H1 (cell line): ENCODE data around the gene PARD6B. TPM values are rescaled to one million over a fixed set of nuclear protein-coding genes. Genes with fewer than 3 reads are reported as not detected.

ENCODE experiments used
- CTCF ChIA-PET: fragments of 300-600 bp; sonication (Branson Sonifier 250); formaldehyde crosslinking; loops from one replicate; lab custom pipeline; 2021; ENCODE audit not compliant: partially characterized antibody; lab: Charles Lee
- POLR2A ChIA-PET: fragments of 300-600 bp; sonication (Branson Sonifier 250); formaldehyde crosslinking; loops from one replicate; lab custom pipeline; 2021; ENCODE audit warnings: inconsistent platforms; ENCODE audit not compliant: partially characterized antibody; lab: Charles Lee
- DNase-seq, 2 experiments: peaks; one replicate each; pipeline versions ENCODE4 v3.0.0 to v3.0.0-alpha.2; 2010 to 2022; ENCODE audit warnings: low spot score in 2 of 2, low read depth in 1 of 2, mixed read lengths in 1 of 2
- FAIRE-seq: peaks from 2 replicates; lab custom pipeline; 2011; peaks lifted over from hg19 to GRCh38; lab: Jason Lieb, UNC
- H2AFZ ChIP-seq: 2 replicates; pipeline ENCODE4 v1.8.1; 2012; ENCODE audit warnings: low read length, inconsistent platforms
- H2AK5ac ChIP-seq: 2 replicates; pipeline ENCODE4 v1.6.1; 2013; ENCODE audit warnings: low read depth, low read length
- H2BK120ac ChIP-seq: replicated peaks from 2 replicates; pipeline ENCODE3; 2013; ENCODE audit warnings: low read depth, low read length, inconsistent platforms
- H2BK12ac ChIP-seq: 2 replicates; pipeline ENCODE4 v1.6.1; 2013; ENCODE audit warnings: low read depth, low read length
- H2BK15ac ChIP-seq: 2 replicates; pipeline ENCODE4 v1.6.1; 2013; ENCODE audit warnings: low read length
- H2BK20ac ChIP-seq: 2 replicates; pipeline ENCODE4 v1.6.1; 2013; ENCODE audit warnings: low read length
- H2BK5ac ChIP-seq: 2 replicates; pipeline ENCODE4 v1.6.1; 2013; ENCODE audit warnings: low read depth, low read length
- H3K14ac ChIP-seq: 2 replicates; pipeline ENCODE4 v1.6.1; 2013; ENCODE audit warnings: inconsistent platforms; ENCODE audit not compliant: insufficient read length
- H3K18ac ChIP-seq: 2 replicates; pipeline ENCODE4 v1.6.1; 2013; ENCODE audit warnings: low read length; ENCODE audit errors: extremely low read depth
- H3K23ac ChIP-seq: 2 replicates; pipeline ENCODE4 v1.6.1; 2013; ENCODE audit warnings: inconsistent platforms; ENCODE audit not compliant: insufficient read length
- H3K23me2 ChIP-seq: 2 replicates; pipeline ENCODE4 v1.6.1; 2013; ENCODE audit warnings: low read depth, low read length
- H3K27ac ChIP-seq: 2 replicates; pipeline ENCODE4 v1.6.1; 2011; ENCODE audit warnings: low read depth, low read length, inconsistent platforms
- H3K27me3 ChIP-seq, 4 experiments: replicated peaks in 1 of 4; 1 replicate in 1 of 4; 2 replicates in 3 of 4; pipeline versions ENCODE4 v1.6.1 to v1.8.1; 2011 to 2013; ENCODE audit warnings: low read length in 3 of 4, mild to moderate bottlenecking in 3 of 4, inconsistent platforms in 2 of 4, mixed read lengths in 2 of 4, moderate library complexity in 1 of 4; ENCODE audit not compliant: control insufficient read depth in 3 of 4, insufficient read depth in 3 of 4; ENCODE audit errors: extremely low read depth in 1 of 4
- H3K36me3 ChIP-seq, 4 experiments: 2 replicates each; pipeline versions ENCODE4 v1.6.1 to v1.8.1; 2011 to 2013; ENCODE audit warnings: mild to moderate bottlenecking in 4 of 4, low read length in 3 of 4, moderate library complexity in 2 of 4, control low read depth in 1 of 4, inconsistent platforms in 1 of 4; ENCODE audit not compliant: insufficient read depth in 4 of 4, control insufficient read depth in 2 of 4
- H3K4ac ChIP-seq: replicated peaks from 2 replicates; pipeline ENCODE3; 2013; ENCODE audit warnings: low read length, low read depth, mixed read lengths, inconsistent platforms; ENCODE audit not compliant: insufficient read length
- H3K4me1 ChIP-seq, 4 experiments: replicated peaks in 1 of 4; 1 replicate in 1 of 4; 2 replicates in 3 of 4; pipeline versions ENCODE4 v1.6.1 to v1.8.1; 2011 to 2013; ENCODE audit warnings: low read length in 3 of 4, inconsistent platforms in 2 of 4, mixed read lengths in 1 of 4; ENCODE audit not compliant: insufficient read depth in 4 of 4, control insufficient read depth in 3 of 4
- H3K4me2 ChIP-seq, 2 experiments: 2 replicates each; pipeline versions ENCODE4 v1.6.1 to v1.8.1; 2011 to 2013; ENCODE audit warnings: low read depth in 2 of 2, low read length in 2 of 2, control low read depth in 1 of 2, inconsistent platforms in 1 of 2, mild to moderate bottlenecking in 1 of 2; ENCODE audit not compliant: insufficient read depth in 1 of 2
- H3K4me3 ChIP-seq, 4 experiments: fragments of 200-600, 300-600 bp in 1 of 4; sonication (generic), shearing (Covaris generic), sonication (Bioruptor Twin) in 1 of 4; 2 replicates each; pipeline versions ENCODE4 v1.5.1 to v1.8.1; 2011 to 2016; ENCODE audit warnings: low read length in 4 of 4, low read depth in 3 of 4, control low read depth in 2 of 4, inconsistent platforms in 2 of 4, mild to moderate bottlenecking in 2 of 4, mixed read lengths in 1 of 4, moderate library complexity in 1 of 4; ENCODE audit not compliant: insufficient read depth in 2 of 4; ENCODE audit errors: extremely low read depth in 1 of 4
- H3K56ac ChIP-seq: replicated peaks from 2 replicates; pipeline ENCODE3; 2013; ENCODE audit warnings: low read depth, mild to moderate bottlenecking, mixed read lengths, low read length, inconsistent platforms; ENCODE audit not compliant: insufficient read length
- H3K79me1 ChIP-seq: 2 replicates; pipeline ENCODE4 v1.6.1; 2013; ENCODE audit warnings: low read depth, low read length, control low read depth
- H3K79me2 ChIP-seq, 2 experiments: 2 replicates each; pipeline versions ENCODE4 v1.6.1 to v1.8.1; 2012 to 2013; ENCODE audit warnings: low read length in 2 of 2, mild to moderate bottlenecking in 2 of 2, inconsistent platforms in 1 of 2; ENCODE audit not compliant: insufficient read depth in 2 of 2, control insufficient read depth in 1 of 2
- H3K9ac ChIP-seq, 4 experiments: replicated peaks in 1 of 4; 1 replicate in 1 of 4; 2 replicates in 3 of 4; pipeline versions ENCODE4 v1.6.1 to v1.8.1; 2011 to 2013; ENCODE audit warnings: low read depth in 3 of 4, low read length in 3 of 4, control low read depth in 2 of 4, mild to moderate bottlenecking in 2 of 4, moderate library complexity in 2 of 4, inconsistent platforms in 1 of 4; ENCODE audit errors: extremely low read depth in 1 of 4
- H3K9me3 ChIP-seq, 2 experiments: 2 replicates each; pipeline versions ENCODE4 v1.6.1 to v1.8.1; 2012 to 2013; ENCODE audit warnings: mild to moderate bottlenecking in 2 of 2, moderate library complexity in 2 of 2, control low read depth in 1 of 2, inconsistent platforms in 1 of 2, low read depth in 1 of 2, low read length in 1 of 2, mixed read lengths in 1 of 2; ENCODE audit not compliant: insufficient read depth in 2 of 2
- H4K20me1 ChIP-seq, 2 experiments: replicated peaks in 1 of 2; 2 replicates each; pipeline versions ENCODE3 to v1.8.1; 2011 to 2013; ENCODE audit warnings: inconsistent platforms in 2 of 2, low read length in 2 of 2, mild to moderate bottlenecking in 1 of 2; ENCODE audit not compliant: insufficient read depth in 2 of 2, control insufficient read depth in 1 of 2
- H4K5ac ChIP-seq: 2 replicates; pipeline ENCODE4 v1.6.1; 2013; ENCODE audit warnings: low read length, low read depth, mixed read lengths, inconsistent platforms; ENCODE audit not compliant: insufficient read length
- H4K8ac ChIP-seq: 2 replicates; pipeline ENCODE4 v1.8.0; 2013; ENCODE audit warnings: mild to moderate bottlenecking, moderate library complexity, low read length, inconsistent platforms; ENCODE audit not compliant: insufficient read depth; ENCODE audit errors: extremely low read depth
- H4K91ac ChIP-seq: replicated peaks from 2 replicates; pipeline ENCODE3; 2013; ENCODE audit warnings: low read length, mixed read lengths, inconsistent platforms; ENCODE audit not compliant: insufficient read length
- ASH2L ChIP-seq: fragments of 200-600, 300-600 bp; sonication (generic); IDR thresholded peaks from one replicate; pipeline ENCODE4 v1.7.1; 2017; ENCODE audit warnings: low read length
- CEBPB ChIP-seq: IDR thresholded peaks from 2 replicates; pipeline ENCODE4 v1.6.1; 2012; ENCODE audit warnings: low read depth, low read length
- CHD1 ChIP-seq: IDR thresholded peaks from 2 replicates; pipeline ENCODE4 v1.6.1; 2012; ENCODE audit warnings: low read depth, low read length, improper control_type of control experiment
- E2F6 ChIP-seq: IDR thresholded peaks from 2 replicates; pipeline ENCODE4 v1.6.1; 2012; ENCODE audit warnings: inconsistent platforms
- MAX ChIP-seq: IDR thresholded peaks from 2 replicates; pipeline ENCODE4 v1.6.1; 2012; ENCODE audit warnings: inconsistent platforms
- POLR2A ChIP-seq, 2 experiments: IDR thresholded peaks; 1 replicate in 1 of 2; 2 replicates in 1 of 2; pipeline ENCODE4 v1.6.1; 2011; ENCODE audit warnings: low read depth in 2 of 2, low read length in 2 of 2, mild to moderate bottlenecking in 2 of 2; ENCODE audit errors: control extremely low read depth in 1 of 2
- SP2 ChIP-seq: IDR thresholded peaks from 2 replicates; pipeline ENCODE4 v1.6.1; 2012; ENCODE audit warnings: mild to moderate bottlenecking, low read length, inconsistent platforms
- SP4 ChIP-seq: IDR thresholded peaks from 2 replicates; pipeline ENCODE4 v1.6.1; 2012; ENCODE audit warnings: low read length, inconsistent platforms
- SUZ12 ChIP-seq: fragments of 200-600 bp; sonication (generic); IDR thresholded peaks from 2 replicates; pipeline ENCODE4 v1.6.1; 2012; ENCODE audit warnings: mild to moderate bottlenecking, inconsistent platforms, low read length, moderate library complexity, mixed read lengths
- TAF1 ChIP-seq: IDR thresholded peaks from 2 replicates; pipeline ENCODE4 v1.6.1; 2011; ENCODE audit warnings: mild to moderate bottlenecking, low read depth, low read length
- WGBS, 2 experiments: shearing (Covaris generic) in 1 of 2; methylation state at CpG; one replicate each; pipeline versions ENCODE4 v1.1.6 to v1.1.7; 2013 to 2015; ENCODE audit warnings: low lambda C conversion rate in 2 of 2, mixed read lengths in 2 of 2, inconsistent platforms in 1 of 2, low coverage in 1 of 2, missing lambda C conversion rate in 1 of 2; ENCODE audit not compliant: insufficient replicate concordance in 2 of 2, insufficient coverage in 1 of 2, insufficient read length in 1 of 2; ENCODE audit errors: extremely low coverage in 1 of 2, missing lambda C conversion rate in 1 of 2; 5-methylcytosine and 5-hydroxymethylcytosine counted together
- polyA plus RNA-seq, 7 experiments: library from polyadenylated mRNA; depleted of rRNA in 3 of 7; stranded (reverse) in 5 of 7; unstranded in 2 of 7; fragments of >200 nt in 5 of 7; fragments of 200-250 nt in 2 of 7; gene quantifications; 1 replicate in 5 of 7; 2 replicates in 1 of 7; 4 replicates in 1 of 7; pipeline versions ENCODE4 v1.2.1 to v1.2.3, GENCODE V29; 2011 to 2013; ENCODE audit warnings: missing spikeins in 2 of 7, mixed read lengths in 2 of 7
- total RNA-seq: library from RNA; stranded (reverse); fragmentation: NEBNext Ultra II Directional; extraction: Animal tissue kit (Norgen Biotek cat#: 25700); gene quantifications from 2 replicates; pipeline ENCODE4 v1.2.1, GENCODE V29; 2021

PARD6B gene
- total and polyA plus RNA-seq, 2 of the 8 experiments (the other 6 are each of a cell fraction or from before 2014, with no cell fraction given): 5.2 to 34.1 TPM

GRCh38 chr20:50772420-50773185 is 41.2 kb downstream of the PARD6B start:
- Histone ChIP-seq H4K20me1 (no peaks in the 10 kb centered on the region), H3K4me2 (no peak overlapping the region), H3K4me3 (no peak overlapping the region), H3K4ac (no peak overlapping the region), H2BK5ac (no peak overlapping the region), H3K23ac (no peak overlapping the region), H4K5ac (no peak overlapping the region), H3K9ac (no peak overlapping the region), H3K36me3 (no peaks in the 10 kb centered on the region), H3K56ac (no peak overlapping the region), H3K27me3 (no peaks in the 10 kb centered on the region), H3K4me1 (peaks cover 0 to 4% (median 3%) of the 10 kb centered on the region in 4 experiments; a peak in 3 of 7 replicates), H3K18ac (no peak overlapping the region), H3K23me2 (no peaks in the 10 kb centered on the region), H4K8ac (no peak overlapping the region), H2BK20ac (no peak overlapping the region), H3K14ac (no peak overlapping the region), H2AK5ac (no peak overlapping the region), H3K79me1 (no peaks in the 10 kb centered on the region), H2BK12ac (no peak overlapping the region), H4K91ac (no peak overlapping the region), H2AFZ (no peak overlapping the region), H2BK120ac (no peak overlapping the region), H2BK15ac (no peak overlapping the region), H3K27ac (no peak overlapping the region), H3K9me3 (no peaks in the 10 kb centered on the region), H3K79me2 (no peaks in the 10 kb centered on the region)
- ChIA-PET POLR2A (interaction anchor here (1.2 kb wide), 1 partner anchor 17 kb away, joined by 3 read pairs; no protein-coding TSS in a partner anchor), CTCF (interaction anchor here (0.6 to 1.6 kb wide), 7 partner anchors 11 to 184 kb away, joined by 3 to 4 read pairs (median 4); partner anchors contain the start of gene BCAS4)
- WGBS, 2 experiments: 89% methylated on average over 5 of the region's 5 CpGs; no CpG with 5 or more reads in 1 of the 2 experiments
- no peak for FAIRE-seq
- TF ChIP-seq CEBPB (no peak), SP2 (no peak), SP4 (no peak), TAF1 (no peak), CHD1 (no peak), E2F6 (no peak), MAX (no peak), POLR2A (IDR thresholded peaks at IDR 0.05; ENCODE audit: control extremely low read depth in 1 of 2, low read depth in 2 of 2, low read length in 2 of 2) (no peak), SUZ12 (no peak), ASH2L (no peak)
- DNase-seq: no peak
